ENCODE measurements around the gene TNFRSF11A. TPM values are rescaled to one million over a fixed set of nuclear protein-coding genes. Genes with fewer than 3 reads are reported as not detected.
A peak's percentile ranks its signal among the peaks of the same experiment; 100 is the strongest.

Gene TNFRSF11A
- total RNA-seq, 6 donors from 2014 or later: 1.7 to 5.9 (median 4.4) TPM

GRCh38 chr18:62413206-62413605 is 88.1 kb downstream of the TNFRSF11A start:
- 44 to 54% methylated on average over 1 of the region's 1 CpG for WGBS, 2 donors
- Histone ChIP-seq H3K4me3 (no peak overlapping the region), H3K36me3 (no peaks in the 10 kb centered on the region), H3K27me3 (no peaks in the 10 kb centered on the region), H3K4me1 (no peaks in the 10 kb centered on the region), H3K9me3 (no peaks in the 10 kb centered on the region), H3K27ac (no peak overlapping the region)
- ATAC-seq (ENCODE audit: low FRiP score in 2 of 2) (no peak), DNase-seq (no peak)
- TF ChIP-seq EP300 (IDR thresholded peaks at IDR 0.05): no peak
- TF ChIP-seq POLR2A (IDR thresholded peaks at IDR 0.05): no peak
- TF ChIP-seq CTCF (IDR thresholded peaks at IDR 0.05): no peak
- no peak for TF ChIP-seq POLR2AphosphoS5 (IDR thresholded peaks at IDR 0.05)

- H3K4me3 ChIP-seq: no peak overlapping the region
- ATAC-seq (ENCODE audit: low FRiP score in 2 of 2): no peak
- DNase-seq: no peak
- H3K4me1 ChIP-seq: no peaks in the 10 kb centered on the region
- no peaks in the 10 kb centered on the region for H3K9me3 ChIP-seq
- H3K27me3 ChIP-seq: no peaks in the 10 kb centered on the region
- no peak overlapping the region for H3K27ac ChIP-seq
- 61 to 88% methylated on average over 1 of the region's 1 CpG for WGBS, 2 donors
- TF ChIP-seq POLR2AphosphoS5 (IDR thresholded peaks at IDR 0.05) (no peak), CTCF (IDR thresholded peaks at IDR 0.05) (no peak), POLR2A (IDR thresholded peaks at IDR 0.05) (no peak), EP300 (IDR thresholded peaks at IDR 0.05) (no peak)
- no peaks in the 10 kb centered on the region for H3K36me3 ChIP-seq
Measured at GRCh38 chr18:62418258-62418657, 93.1 kb downstream of the TNFRSF11A start.

- peaks cover 2 to 3% (median 3%) of the 10 kb centered on the region in 4 donors for H3K4me1 ChIP-seq
- no peaks in the 10 kb centered on the region for H3K36me3 ChIP-seq
- TF ChIP-seq POLR2AphosphoS5 (IDR thresholded peaks at IDR 0.05) (no peak), CTCF (IDR thresholded peaks at IDR 0.05) (no peak), POLR2A (IDR thresholded peaks at IDR 0.05) (no peak), EP300 (IDR thresholded peaks at IDR 0.05) (no peak)
- H3K27me3 ChIP-seq: no peaks in the 10 kb centered on the region
- no peaks in the 10 kb centered on the region for H3K9me3 ChIP-seq
- ATAC-seq (ENCODE audit: low FRiP score in 2 of 2) (no peak), DNase-seq (no peak)
- H3K4me3 ChIP-seq: peak overlapping the region in 1 of 4 donors; percentile 17
- peak overlapping the region; percentile 52 to 70 (median 66) for H3K27ac ChIP-seq
- WGBS, 2 donors: 80 to 85% methylated on average over 3 of the region's 3 CpGs
Measured at GRCh38 chr18:62420151-62420512, 95.0 kb downstream of the TNFRSF11A start.

- H3K27me3 ChIP-seq: no peaks in the 10 kb centered on the region
- DNase-seq (peak in 1 of 2 donors; percentile 37), ATAC-seq (ENCODE audit: low FRiP score in 2 of 2) (peak; percentile 70 to 74)
- H3K9me3 ChIP-seq: no peaks in the 10 kb centered on the region
- no peak for TF ChIP-seq POLR2AphosphoS5 (IDR thresholded peaks at IDR 0.05)
- no peak for TF ChIP-seq POLR2A (IDR thresholded peaks at IDR 0.05)
- no peak for TF ChIP-seq CTCF (IDR thresholded peaks at IDR 0.05)
- TF ChIP-seq EP300 (IDR thresholded peaks at IDR 0.05): no peak
- H3K36me3 ChIP-seq: no peaks in the 10 kb centered on the region
- peak overlapping the region; percentile 52 to 70 (median 66) for H3K27ac ChIP-seq
- H3K4me1 ChIP-seq: peaks cover 5 to 9% (median 6%) of the 10 kb centered on the region in 4 donors
- WGBS, 2 donors: 10 to 13% methylated on average over 9 of the region's 9 CpGs
- H3K4me3 ChIP-seq: peak overlapping the region in 2 of 4 donors; percentile 17 to 23
Measured at GRCh38 chr18:62420513-62421209, 95.6 kb downstream of the TNFRSF11A start.
